GM21528 (cell line): ENCODE results near the gene CRYBG2.
"Not testable (repeated sequence)": the region's sequence is repeated elsewhere in the genome, so short reads cannot be mapped to it uniquely, and the experiment has no call there.

ENCODE experiments used
- ATAC-seq: cut with Tn5 transposase; IDR thresholded peaks from one replicate; pipeline ENCODE4 v1.9.1; 2021; ENCODE audit warnings: mild to moderate bottlenecking, moderate library complexity; ENCODE audit not compliant: unreplicated experiment, low FRiP score

CRYBG2 gene

DNA sequence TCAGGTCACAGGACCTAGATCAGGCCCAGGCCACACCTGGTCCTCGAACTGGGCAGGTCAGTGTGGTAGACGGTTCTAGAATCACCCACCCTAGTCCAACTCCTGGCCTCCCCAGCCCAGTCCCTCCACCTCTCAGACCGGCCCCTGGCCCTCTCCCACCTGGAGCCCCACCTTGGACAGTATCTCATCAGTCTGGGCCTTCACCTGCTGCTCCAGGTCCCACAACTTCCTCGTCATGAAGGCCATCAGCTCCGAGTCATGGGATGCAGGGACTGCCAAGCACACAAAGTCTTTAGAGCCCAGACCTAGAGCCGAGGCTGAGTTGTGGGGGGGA is 56.2 kb downstream of the CRYBG2 start:
- ATAC-seq, result no peak

DNA sequence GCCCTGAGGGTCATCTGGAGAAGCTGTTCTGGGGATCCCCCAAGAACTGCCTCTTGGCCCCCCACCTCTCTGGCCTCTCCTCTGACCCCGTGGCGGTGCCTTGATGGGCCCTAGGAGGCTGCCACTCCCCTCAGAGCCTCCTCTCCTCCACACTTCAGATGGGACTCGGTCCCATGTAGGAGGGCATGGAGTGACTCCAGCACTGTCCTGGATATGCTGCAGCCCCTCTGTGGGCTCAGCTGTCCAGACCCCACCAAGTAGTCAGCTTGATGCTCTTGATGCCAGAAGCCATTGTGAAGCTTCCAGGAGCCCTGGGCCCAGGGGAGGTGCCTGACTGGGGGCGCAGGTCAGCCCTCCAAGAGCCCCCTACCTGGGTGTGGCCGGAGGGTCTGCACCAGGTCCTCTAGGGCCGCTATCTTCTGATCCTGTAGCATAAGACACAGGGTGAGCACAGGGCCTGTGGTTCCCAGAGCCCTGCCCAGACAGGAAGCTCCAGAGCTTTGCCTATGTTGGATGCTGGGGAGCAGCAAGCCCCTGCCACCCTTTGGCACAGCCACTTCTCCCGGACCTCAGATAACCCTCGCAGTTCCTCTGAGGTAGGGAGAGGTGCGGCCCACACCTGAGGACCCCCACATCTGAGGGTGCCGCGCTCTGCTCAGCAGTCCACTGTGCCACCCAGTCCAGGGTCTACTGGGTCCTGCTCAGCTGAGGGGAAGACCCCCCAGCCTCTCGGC is 56.7 kb downstream of the CRYBG2 start:
- ATAC-seq, result no peak

DNA sequence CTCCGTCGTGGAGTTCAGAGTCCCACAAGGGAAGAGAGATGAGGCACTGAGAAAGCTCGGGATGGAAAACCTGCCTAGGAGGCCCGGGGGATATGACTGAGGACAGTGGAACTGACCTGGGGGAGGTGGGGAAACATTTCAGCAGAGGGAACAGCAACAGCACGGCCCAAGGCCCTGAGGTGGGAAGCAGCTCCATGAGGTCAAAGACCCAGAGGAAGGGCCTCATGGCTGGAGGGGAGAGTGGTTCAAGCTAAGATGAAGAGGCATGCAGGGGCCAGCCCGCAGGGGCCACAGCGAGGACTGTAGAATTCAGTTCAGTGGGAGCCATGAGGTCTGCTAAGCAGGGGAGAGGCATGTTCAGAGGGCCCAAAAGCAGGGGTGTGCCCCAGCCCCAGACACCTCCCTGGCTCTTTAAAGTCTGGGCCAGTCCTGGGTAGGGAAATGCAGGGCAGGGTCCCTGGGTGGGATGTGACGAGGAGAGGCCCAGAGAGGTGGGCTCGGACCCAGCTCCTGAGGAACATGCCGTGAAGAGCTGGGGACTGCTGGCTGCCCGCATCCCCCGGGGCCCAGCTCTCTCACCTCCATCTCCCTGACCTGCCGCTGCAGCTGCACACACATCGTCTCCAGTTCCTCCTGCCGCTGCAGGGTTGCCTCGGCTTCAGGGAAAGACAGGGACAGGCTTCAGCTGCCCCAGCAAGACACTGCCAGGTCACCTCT is 57.4 kb downstream of the CRYBG2 start:
- no peak for ATAC-seq

DNA sequence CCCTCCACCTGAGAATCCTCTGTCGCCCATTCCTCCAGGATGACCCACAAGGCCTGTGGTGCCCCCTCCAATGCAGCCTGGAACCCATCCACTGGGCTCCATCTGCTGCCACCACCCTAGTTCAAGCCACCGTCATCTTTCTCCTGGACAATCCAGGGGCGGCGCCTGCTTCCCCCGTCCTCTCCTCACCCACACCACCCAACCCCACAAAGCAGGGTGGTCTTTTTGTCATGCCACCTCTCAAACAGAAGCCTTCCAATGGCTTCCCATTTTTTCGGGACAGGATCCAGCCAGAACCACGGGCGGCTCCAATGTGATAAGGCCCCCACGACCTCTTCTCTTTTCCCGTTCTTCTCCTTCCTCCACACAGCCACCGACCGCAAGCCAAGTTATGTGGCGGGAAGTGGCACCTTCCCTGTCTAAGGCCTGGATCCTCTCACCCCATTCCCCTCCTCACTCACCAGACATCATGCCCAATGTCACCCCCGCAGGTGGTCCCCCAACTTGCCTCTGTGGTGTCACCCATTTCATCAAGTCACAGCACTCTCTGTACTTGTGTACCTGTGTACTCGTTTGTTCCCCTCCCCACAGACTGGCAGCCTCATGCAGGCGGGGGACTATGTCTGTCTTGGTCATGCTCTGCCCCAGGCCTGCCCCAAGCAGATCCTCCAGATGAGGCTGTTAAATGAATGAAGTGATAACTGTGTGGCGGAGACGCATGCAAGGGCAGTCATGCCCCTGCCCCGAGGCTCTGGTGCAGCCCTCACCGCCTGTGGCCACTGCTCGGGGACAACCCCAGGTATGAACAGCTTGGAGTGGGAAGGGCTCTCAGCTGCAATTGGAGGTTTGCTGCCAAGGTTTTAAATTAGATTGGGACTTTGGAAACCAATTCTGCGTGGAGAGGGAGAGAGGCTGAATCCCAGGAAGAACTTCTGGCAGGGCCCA is 58.5 kb downstream of the CRYBG2 start:
- ATAC-seq, result no peak

DNA sequence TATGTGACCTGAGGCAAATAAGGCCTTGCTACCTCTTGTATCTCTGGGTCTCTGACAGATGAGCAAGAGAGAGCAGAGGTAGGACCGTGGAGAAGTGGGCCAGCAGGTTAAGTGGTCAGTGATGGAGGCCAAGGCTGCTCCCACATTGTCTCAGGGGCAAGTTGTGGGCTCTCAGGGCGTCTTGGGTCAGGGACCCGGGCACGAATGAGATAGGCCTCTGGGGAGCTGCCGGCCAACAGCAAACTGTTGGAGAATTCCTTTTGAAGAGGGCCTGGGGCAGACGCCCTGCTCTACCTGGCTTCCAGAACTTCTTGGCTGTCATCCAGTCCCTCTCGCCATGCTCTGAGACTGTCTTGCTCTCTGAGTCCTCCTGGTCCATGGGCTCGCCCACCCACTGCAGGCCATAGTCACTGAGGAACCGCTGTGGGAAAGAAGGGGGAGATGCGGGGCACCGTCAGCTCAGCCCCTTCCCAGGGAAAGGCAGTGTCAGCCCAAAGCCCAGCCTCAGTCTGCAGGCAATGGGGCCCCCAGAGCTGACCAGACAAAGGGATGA is 59.9 kb downstream of the CRYBG2 start:
- no peak for ATAC-seq

DNA sequence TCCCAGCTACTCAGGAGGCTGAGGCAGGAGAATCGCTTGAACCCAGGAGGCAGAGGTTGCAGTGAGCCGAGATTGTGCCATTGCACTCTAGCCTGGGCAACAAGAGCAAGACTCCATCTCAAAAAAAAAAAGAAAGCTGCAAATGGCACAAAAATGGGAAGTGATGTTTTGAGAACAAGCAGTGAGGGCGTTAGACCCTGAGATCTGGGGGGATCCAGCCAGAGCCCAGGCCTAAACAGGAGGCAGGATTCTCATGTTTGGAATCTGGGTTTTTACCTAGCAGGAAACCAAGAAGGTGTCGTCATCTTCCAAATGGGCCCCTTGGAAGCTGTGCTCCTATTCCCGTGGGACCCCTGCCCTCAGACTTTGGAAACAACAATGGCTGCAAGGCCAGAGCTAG is 61.2 kb downstream of the CRYBG2 start:
- ATAC-seq, result not testable (repeated sequence)

DNA sequence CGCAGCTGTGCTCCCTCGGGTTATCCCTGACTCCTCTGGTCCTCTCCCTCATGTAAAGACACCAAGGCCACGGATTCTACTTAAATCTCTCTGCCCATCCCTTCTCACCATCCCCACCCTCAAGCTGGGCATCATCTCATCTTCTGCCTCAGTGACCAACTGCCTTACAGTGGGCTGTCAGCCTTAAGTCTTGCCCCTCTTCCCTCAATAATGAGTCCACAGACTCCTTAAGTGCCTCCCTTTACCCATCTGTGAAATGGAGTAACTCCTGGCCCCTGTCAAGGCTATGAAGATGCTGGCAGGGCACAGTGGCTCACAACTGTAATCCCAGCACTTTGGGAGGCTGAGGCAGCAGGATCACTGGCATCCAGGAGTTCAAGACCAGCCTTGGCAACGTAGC is 62.0 kb downstream of the CRYBG2 start:
- ATAC-seq, result no peak

DNA sequence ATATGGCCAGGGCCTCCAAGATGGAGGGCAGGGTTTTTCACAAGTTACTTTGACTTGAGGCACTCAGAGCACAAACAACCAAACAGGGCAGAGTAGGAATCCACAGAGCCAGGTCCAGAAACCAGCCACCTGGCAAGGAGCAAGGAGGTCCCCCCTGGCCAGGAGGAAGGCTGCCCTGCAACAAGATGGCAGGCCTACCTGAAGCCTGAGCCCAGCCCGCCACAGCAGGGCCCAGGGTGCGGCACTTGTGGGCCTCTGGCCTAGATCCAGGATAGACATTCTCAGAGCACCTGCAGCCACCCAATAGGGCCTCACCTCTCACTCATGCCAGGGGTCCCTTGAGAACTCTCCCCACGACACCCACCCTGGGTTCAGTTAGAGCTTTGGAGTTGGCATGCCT is 62.5 kb downstream of the CRYBG2 start:
- ATAC-seq, result no peak

DNA sequence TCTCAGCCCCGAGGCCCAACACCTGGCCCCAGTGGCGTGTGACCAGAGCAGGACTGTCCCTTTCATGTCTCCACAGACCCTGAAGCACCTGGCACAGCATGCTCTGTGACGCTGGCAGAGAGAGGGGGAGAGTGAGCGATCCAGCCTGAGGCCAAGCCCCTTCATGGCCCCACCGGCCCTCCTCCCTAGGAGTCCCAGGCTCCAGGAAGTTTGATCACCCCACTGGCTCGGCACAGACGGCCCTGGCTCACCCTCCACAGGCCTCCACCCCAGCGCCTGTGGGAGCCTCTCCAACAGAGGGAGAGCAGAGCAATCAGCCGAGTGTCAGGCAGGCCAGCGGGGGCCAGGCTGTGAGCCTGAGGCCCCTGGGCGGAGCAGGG is 63.1 kb downstream of the CRYBG2 start:
- no peak for ATAC-seq

DNA sequence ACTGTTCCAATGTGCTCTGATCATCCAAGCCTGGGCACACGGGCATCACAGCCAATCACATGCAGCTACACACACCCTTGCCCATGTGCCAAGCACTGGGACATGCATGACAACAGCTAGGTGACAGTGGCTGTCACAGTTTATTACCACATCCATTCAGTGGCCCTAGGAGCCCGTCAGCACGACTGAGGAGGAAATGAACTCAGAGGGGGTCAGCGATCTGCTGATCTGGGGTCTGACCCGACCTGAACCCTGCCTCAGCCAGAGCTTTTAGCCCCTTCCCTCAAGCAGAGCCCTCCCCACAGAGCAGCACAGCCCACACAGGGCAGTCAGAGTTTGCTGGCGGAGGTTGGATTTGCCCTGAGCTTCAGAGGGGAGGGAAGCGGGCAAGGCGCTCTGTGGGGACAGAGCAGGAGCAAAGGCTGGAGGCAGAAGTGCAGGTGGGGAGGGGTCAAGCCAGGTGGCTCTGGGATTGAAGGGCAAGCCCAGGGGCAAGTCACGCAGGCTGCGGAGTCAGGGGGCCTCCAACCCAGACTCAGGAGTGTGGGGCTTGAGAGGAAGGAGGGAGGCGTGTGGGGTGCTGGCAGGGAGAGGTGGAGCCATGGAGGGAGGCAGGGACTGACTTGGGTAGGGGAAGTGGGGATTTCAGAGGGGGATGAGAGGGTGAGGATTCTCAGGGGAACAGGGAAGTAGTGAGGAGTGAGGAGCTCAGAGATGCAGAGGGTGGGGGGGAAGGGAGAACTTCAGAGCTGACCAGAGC is 63.6 kb downstream of the CRYBG2 start:
- ATAC-seq, result no peak

DNA sequence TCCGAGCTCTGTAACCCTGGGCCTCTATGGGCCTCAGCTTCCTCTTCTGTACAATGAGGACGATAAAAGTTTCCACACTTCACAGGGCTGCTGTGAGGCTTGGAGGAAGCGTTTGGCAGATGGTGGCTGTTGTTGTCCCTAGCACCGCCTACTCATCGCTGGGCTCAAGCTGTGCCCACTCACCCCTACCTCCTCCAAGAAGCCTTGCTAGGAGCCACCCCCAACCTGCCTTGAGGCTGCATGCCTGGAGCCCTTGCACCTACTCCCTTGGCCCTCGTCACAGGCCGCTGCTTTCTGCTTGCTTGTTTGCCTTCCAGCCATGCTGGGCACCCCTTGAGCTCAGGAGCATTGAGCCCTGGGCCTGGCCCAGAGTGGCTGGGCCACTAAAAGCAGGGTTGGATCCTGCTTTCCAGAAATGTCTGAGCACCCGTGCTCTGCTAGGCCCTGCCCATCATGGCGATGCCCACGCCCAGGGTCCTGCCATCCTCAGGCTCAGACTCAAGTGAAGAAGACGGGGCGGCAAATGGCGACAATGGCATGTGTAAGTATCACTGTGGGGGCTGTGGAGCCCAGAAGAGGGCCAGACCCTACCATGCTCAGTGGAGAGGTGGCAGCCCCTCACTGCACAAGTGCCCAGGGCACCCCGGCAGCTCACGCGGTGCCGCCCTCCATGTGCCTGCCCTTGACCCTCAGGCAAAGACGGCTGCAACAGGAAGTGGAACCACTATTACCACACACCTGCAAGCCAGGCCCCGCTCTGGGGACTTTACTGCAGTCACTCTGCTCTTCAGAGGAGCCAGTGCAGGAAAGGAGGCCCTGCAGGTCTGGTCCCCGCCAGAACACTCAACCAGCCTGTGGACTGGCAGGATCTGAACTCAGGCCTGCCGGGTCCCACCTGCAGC is 64.5 kb downstream of the CRYBG2 start:
- no peak for ATAC-seq

DNA sequence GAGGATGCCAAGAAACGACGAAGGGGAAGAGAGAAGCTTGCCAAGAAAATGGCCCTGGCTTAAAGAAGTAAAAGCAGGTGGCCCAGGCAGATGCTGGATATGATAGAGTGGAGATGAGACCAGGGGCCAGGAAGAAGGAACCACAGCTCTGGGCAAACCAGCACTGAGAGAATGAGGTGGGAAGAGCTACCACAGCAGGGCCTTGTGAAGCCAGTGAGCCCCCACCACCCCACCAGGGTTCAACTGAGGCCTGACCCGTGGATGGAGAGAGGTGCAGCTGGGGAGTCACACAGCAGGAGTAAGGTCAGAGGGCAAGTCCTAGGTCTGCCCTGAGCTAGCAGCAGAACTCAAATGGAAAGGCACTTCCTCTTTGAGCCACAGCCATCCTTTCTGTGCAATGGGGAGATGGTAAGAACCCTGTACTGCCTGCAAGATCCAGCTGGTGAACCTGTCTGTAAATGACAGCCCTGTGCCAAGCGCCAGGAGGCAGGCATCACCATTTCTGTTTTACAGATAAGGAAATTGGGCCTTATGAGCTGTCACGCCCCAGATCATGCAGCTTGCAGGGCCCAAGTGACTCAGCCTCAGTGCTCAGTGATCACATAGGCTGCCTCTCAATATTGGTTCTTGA is 65.5 kb downstream of the CRYBG2 start:
- no peak for ATAC-seq

DNA sequence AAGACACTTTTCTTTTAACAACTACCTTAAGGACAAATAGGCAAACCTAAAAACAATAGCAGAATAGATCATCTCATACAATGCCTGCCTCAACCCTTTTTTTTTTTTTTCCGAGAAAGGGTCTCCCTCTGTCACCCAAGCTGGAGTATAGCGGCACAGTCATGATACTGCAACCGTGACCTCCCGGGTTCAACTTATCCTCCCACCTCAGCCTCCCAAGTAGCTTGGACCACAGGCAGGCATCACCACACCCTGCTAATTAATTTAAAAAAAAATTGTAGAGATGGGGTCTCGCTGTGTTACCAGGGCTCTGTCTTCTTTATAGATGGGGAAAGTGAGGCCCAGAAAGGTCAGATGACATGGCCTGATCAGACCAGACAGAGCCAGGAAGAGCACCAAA is 66.1 kb downstream of the CRYBG2 start:
- no peak for ATAC-seq

DNA sequence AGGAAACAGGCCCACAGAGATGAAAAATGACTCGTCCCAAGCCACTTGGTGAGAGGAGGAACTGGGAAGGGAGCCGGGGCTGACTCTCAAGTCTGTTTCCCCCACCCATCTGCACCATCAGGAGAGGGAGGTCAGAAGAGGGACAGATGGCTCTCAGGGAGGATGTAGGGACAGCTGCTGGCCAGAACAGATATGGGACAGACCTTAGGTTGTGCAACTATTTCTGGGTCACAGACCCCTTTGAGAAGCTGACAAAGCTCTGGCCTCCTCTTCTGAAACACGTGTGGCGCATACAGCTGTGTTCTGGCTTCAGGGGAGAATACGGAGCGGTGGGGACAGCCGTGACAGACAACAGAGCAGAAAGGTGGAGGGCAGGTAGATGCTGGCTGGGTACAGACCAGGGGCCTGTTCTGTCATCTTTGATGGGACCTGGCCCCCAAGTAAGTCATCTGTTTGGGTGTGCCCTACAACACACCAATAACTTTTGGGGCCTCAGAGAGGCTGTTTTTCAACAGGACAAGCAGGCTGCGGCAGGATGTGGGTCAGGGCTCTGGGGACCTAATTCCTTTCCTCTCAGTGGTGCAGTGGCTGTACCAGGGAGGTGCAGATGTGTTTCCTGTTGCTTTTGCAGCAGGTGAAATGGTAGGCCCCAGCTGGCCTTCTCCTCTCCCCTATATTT is 66.8 kb downstream of the CRYBG2 start:
- peak; percentile 39 for ATAC-seq

DNA sequence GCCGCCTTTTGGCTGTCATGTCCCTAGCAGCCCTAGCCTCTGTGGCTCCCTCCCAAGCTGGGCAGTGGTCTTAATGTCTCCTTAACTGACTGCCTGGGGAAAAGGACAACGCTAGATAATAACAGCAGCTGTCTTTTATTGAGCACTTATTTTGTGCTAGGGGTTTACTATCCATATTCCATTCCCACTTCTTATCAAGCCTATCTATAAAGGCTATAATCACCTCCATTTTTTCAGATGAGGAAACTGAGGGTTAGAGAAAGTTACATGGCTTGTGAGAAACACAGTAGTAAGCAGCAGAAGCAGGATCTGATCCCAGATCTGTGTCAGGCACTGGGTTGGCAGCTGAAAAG is 67.9 kb downstream of the CRYBG2 start:
- ATAC-seq, result no peak

DNA sequence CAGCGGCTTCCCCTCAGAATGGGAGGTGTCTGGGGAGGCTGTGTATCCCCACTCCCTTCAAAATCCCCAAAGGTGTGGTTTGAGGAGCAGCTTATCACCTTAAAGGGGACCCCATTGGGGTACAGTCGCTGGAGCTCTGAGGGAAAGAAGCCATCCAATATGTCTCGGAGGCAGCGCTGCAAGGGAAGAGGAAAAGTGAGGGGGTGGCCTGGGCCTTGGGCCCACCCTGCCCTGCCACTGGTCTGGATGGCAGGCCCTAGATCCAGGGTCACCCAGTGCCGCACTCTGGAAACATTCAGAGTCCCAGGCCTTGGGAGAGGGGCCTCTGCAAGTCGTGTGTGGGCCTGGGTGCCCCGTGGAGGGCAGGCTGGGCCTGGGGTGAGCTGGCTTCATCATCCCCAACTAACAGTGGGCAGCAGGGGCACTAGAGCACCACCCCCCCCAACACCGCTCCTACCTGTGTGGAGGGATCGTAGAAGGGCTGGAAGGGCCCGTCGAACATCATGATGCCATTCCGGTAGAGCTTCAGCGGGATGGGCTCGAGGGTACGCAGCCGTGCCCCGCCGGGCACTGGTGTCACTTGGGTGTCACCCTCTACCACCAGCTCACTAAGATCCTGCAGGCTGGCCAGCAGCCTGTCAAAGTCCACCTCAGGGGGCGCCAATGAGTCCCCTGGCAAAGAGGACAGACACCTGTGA is 68.4 kb downstream of the CRYBG2 start:
- ATAC-seq, result no peak

DNA sequence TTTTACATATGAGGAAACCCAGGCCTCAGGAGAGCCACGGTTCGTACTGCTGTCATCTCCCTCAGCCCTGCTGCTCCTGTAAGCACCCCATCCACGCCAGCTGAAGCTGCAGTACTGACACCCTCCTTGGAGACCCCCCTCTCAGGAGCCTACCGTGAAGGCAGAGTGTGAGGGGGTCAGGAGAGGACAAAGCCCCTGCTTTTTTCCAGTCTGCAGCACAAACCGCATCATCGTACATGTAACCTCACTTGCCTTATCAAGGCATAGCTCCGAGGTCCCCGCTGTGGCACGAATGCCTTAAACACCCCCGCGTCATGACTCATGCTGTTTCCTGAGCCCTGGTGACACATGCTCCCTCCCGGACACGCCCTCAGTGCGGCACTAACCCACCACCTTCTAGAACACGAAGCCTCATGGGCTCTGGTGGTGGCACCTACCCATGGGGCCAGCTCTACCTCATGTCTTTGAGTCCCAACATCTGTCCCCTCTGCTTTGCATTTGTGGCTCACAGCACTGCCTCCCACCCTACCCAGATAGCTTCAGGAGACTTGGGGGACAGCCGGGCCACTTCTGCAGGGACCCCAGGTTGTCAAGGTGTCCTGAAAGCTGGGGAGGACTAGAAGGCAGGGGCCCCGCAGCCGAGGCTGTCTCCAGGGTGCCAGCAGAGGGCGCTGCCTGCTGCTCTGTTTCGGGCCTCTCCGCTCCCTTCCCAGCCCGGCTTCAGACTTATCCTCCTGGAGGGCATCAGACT is 69.2 kb downstream of the CRYBG2 start:
- no peak for ATAC-seq
